ENCODE measurements around the gene GRK2.

GRK2 gene

GRCh38 chr11:67301313-67301921 is 35.1 kb downstream of the GRK2 start:
- DNase-seq: no peak

DNA sequence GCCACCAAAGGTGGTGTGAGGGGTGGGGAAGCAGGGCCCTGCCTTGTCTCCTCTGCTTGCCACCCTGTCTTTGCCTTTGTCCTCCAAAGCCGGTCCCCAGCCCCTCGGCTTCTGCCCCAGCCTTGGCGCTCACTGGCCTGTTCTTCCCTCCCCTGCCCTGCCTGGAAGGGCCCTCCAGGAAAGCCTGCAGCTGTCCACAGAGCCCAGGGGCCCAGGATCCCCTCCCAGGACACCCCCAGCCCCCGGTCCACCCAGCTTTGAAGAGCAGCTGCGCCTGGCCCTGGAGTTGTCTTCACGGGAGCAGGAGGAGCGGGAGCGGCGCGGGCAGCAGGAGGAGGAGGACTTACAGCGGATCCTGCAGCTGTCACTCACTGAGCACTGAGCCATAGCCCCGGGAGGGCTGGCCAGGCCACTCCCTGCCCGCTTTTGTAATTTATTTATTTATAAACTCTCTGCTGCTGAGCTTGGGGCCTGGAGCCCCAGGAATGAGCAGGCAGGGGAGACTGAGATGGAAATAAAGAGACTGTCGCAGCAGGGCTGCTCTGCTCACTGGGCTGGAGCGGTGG is 35.8 kb downstream of the GRK2 start:
- DNase-seq: no peak

- no peak for DNase-seq
Observed at GRCh38 chr11:67302571-67303131, 36.4 kb downstream of the GRK2 start.

- no peak for DNase-seq
Observed at GRCh38 chr11:67303132-67303834, 37.0 kb downstream of the GRK2 start, which contains the start of gene SSH3. TSS of gene SSH3 (plus strand) at chr11:67303530. CDS start at chr11:67303626, 96 bp downstream.

GRCh38 chr11:67303835-67304411 is 37.6 kb downstream of the GRK2 start:
- no peak for DNase-seq

GRCh38 chr11:67304511-67305113 is 38.3 kb downstream of the GRK2 start:
- no peak for DNase-seq

- DNase-seq: no peak
Observed at GRCh38 chr11:67306769-67307544, 40.7 kb downstream of the GRK2 start.

DNA sequence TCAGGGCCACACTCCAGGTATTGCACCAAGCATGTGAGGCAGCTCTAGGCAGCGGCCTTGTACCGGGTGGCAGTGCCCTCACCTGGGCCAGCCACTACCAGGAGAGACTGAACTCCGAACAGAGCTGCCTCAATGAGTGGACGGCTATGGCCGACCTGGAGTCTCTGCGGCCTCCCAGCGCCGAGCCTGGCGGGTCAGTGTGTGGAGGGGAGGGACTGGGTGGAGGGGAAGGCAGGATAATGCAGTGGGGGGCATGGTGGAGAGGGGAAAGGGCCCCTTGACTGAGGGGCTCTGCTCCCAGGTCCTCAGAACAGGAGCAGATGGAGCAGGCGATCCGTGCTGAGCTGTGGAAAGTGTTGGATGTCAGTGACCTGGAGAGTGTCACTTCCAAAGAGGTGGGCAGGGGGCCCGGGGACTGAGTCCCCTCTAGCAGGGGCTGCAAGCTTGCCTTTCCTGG is 41.3 kb downstream of the GRK2 start:
- no peak for DNase-seq

GRCh38 chr11:67308031-67308866 is 42.0 kb downstream of the GRK2 start:
- no peak for DNase-seq

- DNase-seq: no peak
Observed at GRCh38 chr11:67309166-67309565, 42.9 kb downstream of the GRK2 start.

GRCh38 chr11:67309661-67310061 is 43.4 kb downstream of the GRK2 start:
- DNase-seq: no peak

- DNase-seq: no peak
Observed at GRCh38 chr11:67310246-67311050, 44.2 kb downstream of the GRK2 start.

- no peak for DNase-seq
Observed at GRCh38 chr11:67311051-67311555, 44.8 kb downstream of the GRK2 start.

GRCh38 chr11:67311556-67312082 is 45.3 kb downstream of the GRK2 start:
- DNase-seq: no peak

GRCh38 chr11:67312187-67313021 is 46.1 kb downstream of the GRK2 start:
- DNase-seq: no peak

GRCh38 chr11:67313125-67313890 is 47.0 kb downstream of the GRK2 start:
- DNase-seq: no peak

- DNase-seq: no peak
Observed at GRCh38 chr11:67314218-67314617, 47.9 kb downstream of the GRK2 start.

- DNase-seq: no peak
Observed at GRCh38 chr11:67315325-67315909, 49.1 kb downstream of the GRK2 start.

All from activated CD4-positive, CD25-positive, alpha-beta regulatory T cell (primary cell).